HCT116 (cell line): ENCODE data around the gene SFXN3.

Source experiments
- EZH2 ChIP-seq: fragments of 200-600 bp; sonication (generic); IDR thresholded peaks from 2 replicates; pipeline ENCODE4 v1.6.1; 2017; ENCODE audit warnings: antibody characterized with exemption, mixed run types
- POLR2A ChIP-seq: IDR thresholded peaks from 2 replicates; pipeline ENCODE4 v1.7.0; 2011; ENCODE audit warnings: borderline replicate concordance; ENCODE audit not compliant: insufficient read depth, insufficient read length; ENCODE audit errors: extremely low read depth
- SIN3A ChIP-seq: IDR thresholded peaks from 2 replicates; pipeline ENCODE4 v1.6.1; 2012; ENCODE audit warnings: low read depth
- ZNF274 ChIP-seq: fragments of 200-500 bp; sonication (Bioruptor generic); IDR thresholded peaks from 2 replicates; pipeline ENCODE4 v1.6.1; 2014; ENCODE audit warnings: mild to moderate bottlenecking, low read depth, low read length, inconsistent platforms
- TF ChIP-seq, protein P1 (sequence below), 3 experiments: fragments of 200-600 bp in 1 of 3; sonication (generic) in 1 of 3; IDR thresholded peaks in 2 of 3; conservative IDR thresholded peaks in 1 of 3; 2 replicates each; pipeline ENCODE4 v1.5.1; 2012 to 2017; ENCODE audit warnings: low read depth in 2 of 3, low read length in 2 of 3, antibody characterized with exemption in 1 of 3, borderline replicate concordance in 1 of 3, control low read depth in 1 of 3, mild to moderate bottlenecking in 1 of 3, mixed read lengths in 1 of 3, mixed run types in 1 of 3, moderate library complexity in 1 of 3; ENCODE audit not compliant: insufficient read depth in 1 of 3
- TF ChIP-seq, protein P2 (sequence below): IDR thresholded peaks from 2 replicates; pipeline ENCODE4 v1.6.1; 2012; ENCODE audit warnings: low read depth
- TF ChIP-seq, protein P3 (sequence below): IDR thresholded peaks from 2 replicates; pipeline ENCODE4 v1.6.1; 2012

DNA sequence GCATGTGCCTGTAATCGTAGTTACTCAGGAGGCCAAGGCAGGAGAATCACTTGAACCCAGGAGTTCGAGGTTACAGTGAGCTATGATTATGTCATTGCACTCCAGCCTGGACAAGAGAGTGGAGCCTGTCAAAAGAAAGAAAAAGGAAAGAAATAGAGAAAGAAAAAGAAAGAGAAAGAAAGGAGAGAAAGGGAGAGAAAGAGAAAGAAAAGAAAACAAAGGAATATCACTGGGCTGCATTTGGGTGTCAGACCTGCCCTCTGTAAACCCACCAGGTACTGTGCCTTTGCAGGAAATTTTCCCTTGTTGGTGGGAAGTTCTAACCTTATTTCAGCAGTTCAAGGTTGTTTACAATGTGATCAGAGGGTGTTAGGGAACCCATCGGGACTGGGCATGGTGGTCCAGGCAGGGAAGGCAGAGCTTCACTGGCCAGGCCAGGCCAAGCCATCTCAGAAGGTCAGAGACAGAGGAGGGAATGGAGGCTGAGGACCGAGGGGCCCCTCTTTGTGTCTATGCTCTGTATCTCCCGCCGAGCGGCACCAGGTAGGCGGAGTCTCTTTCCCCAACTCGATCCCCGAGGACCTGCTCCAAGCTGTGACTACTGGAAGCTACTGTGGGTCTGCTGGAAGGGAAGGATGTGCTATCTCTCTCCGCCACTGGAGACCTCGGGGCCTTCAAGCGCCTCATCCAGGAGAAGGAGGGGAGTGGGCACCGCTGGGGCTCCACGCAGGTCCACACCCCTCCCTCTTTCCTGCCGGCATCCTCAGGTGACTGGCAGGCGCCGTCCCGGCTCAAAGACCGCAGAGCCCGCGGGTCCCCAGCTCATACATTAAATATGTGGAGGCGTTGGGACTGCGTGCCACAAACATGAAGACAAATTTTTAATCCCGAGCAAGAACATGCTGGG, 15.6 kb downstream of the SFXN3 start:
- no peak for TF ChIP-seq POLR2A
- TF ChIP-seq, protein P1, sequence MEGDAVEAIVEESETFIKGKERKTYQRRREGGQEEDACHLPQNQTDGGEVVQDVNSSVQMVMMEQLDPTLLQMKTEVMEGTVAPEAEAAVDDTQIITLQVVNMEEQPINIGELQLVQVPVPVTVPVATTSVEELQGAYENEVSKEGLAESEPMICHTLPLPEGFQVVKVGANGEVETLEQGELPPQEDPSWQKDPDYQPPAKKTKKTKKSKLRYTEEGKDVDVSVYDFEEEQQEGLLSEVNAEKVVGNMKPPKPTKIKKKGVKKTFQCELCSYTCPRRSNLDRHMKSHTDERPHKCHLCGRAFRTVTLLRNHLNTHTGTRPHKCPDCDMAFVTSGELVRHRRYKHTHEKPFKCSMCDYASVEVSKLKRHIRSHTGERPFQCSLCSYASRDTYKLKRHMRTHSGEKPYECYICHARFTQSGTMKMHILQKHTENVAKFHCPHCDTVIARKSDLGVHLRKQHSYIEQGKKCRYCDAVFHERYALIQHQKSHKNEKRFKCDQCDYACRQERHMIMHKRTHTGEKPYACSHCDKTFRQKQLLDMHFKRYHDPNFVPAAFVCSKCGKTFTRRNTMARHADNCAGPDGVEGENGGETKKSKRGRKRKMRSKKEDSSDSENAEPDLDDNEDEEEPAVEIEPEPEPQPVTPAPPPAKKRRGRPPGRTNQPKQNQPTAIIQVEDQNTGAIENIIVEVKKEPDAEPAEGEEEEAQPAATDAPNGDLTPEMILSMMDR (IDR thresholded peaks at IDR 0.05 in 2 of 3, conservative IDR thresholded peaks at IDR 0.05 in 1 of 3; ENCODE audit: borderline replicate concordance in 1 of 3, insufficient read depth in 1 of 3, low read depth in 2 of 3, low read length in 2 of 3): no peak
- TF ChIP-seq EZH2: no peak
- TF ChIP-seq, protein P2, sequence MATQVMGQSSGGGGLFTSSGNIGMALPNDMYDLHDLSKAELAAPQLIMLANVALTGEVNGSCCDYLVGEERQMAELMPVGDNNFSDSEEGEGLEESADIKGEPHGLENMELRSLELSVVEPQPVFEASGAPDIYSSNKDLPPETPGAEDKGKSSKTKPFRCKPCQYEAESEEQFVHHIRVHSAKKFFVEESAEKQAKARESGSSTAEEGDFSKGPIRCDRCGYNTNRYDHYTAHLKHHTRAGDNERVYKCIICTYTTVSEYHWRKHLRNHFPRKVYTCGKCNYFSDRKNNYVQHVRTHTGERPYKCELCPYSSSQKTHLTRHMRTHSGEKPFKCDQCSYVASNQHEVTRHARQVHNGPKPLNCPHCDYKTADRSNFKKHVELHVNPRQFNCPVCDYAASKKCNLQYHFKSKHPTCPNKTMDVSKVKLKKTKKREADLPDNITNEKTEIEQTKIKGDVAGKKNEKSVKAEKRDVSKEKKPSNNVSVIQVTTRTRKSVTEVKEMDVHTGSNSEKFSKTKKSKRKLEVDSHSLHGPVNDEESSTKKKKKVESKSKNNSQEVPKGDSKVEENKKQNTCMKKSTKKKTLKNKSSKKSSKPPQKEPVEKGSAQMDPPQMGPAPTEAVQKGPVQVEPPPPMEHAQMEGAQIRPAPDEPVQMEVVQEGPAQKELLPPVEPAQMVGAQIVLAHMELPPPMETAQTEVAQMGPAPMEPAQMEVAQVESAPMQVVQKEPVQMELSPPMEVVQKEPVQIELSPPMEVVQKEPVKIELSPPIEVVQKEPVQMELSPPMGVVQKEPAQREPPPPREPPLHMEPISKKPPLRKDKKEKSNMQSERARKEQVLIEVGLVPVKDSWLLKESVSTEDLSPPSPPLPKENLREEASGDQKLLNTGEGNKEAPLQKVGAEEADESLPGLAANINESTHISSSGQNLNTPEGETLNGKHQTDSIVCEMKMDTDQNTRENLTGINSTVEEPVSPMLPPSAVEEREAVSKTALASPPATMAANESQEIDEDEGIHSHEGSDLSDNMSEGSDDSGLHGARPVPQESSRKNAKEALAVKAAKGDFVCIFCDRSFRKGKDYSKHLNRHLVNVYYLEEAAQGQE: no peak
- TF ChIP-seq ZNF274: no peak
- TF ChIP-seq, protein P3, sequence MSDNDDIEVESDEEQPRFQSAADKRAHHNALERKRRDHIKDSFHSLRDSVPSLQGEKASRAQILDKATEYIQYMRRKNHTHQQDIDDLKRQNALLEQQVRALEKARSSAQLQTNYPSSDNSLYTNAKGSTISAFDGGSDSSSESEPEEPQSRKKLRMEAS: no peak
- no peak for TF ChIP-seq SIN3A
